Liver (tissue), 3 donors: ENCODE data around the gene FBXO39.

Source experiments
- CTCF ChIP-seq: fragments of 150-350 bp; IDR thresholded peaks from 2 replicates; pipeline ENCODE4 v1.5.1; 2017; ENCODE audit warnings: improper control_type of control experiment, low read depth, low read length; ENCODE audit not compliant: missing input control
- FOXA2 ChIP-seq: IDR thresholded peaks from 2 replicates; pipeline ENCODE4 v1.6.1; 2016; ENCODE audit warnings: antibody characterized with exemption
- JUND ChIP-seq, 2 donors: IDR thresholded peaks; 2 replicates each; pipeline ENCODE4 v1.6.1; 2016; ENCODE audit warnings: antibody characterized with exemption in 2 of 2
- TAF1 ChIP-seq: conservative IDR thresholded peaks from 2 replicates; pipeline ENCODE4 v1.6.1; 2016; ENCODE audit warnings: antibody characterized with exemption, mild to moderate bottlenecking
- donor health status: healthy.
- donor health status: healthy.

GRCh38 chr17:6782244-6782643 lies 6.2 kb downstream of the FBXO39 start:
- TF ChIP-seq TAF1 = no peak
- TF ChIP-seq JUND (IDR thresholded peaks at IDR 0.05) = no peak
- no peak for TF ChIP-seq FOXA2
- TF ChIP-seq CTCF = no peak
